Gastrocnemius medialis (tissue), 4 donors: ENCODE data around the gene FARS2.

Source experiments
- POLR2A ChIP-seq, 2 donors: fragments of 450-650 bp; IDR thresholded peaks; one replicate each; pipeline ENCODE4 v1.6.1; 2017; ENCODE audit warnings: antibody characterized with exemption in 2 of 2, mild to moderate bottlenecking in 2 of 2, moderate library complexity in 2 of 2
- TF ChIP-seq, protein P1 (sequence below), 5 experiments: fragments of 450-650 bp in 3 of 5; fragments of 200-600 bp in 2 of 5; sonication (generic) in 2 of 5; IDR thresholded peaks in 4 of 5; conservative IDR thresholded peaks in 1 of 5; 1 replicate in 4 of 5; 2 replicates in 1 of 5; pipeline ENCODE4 v1.5.1; 2016 to 2019; ENCODE audit warnings: antibody characterized with exemption in 5 of 5, mild to moderate bottlenecking in 3 of 5, moderate library complexity in 3 of 5

GRCh38 chr6:5710516-5710915, 449.2 kb downstream of the FARS2 start:
- TF ChIP-seq, protein P1, sequence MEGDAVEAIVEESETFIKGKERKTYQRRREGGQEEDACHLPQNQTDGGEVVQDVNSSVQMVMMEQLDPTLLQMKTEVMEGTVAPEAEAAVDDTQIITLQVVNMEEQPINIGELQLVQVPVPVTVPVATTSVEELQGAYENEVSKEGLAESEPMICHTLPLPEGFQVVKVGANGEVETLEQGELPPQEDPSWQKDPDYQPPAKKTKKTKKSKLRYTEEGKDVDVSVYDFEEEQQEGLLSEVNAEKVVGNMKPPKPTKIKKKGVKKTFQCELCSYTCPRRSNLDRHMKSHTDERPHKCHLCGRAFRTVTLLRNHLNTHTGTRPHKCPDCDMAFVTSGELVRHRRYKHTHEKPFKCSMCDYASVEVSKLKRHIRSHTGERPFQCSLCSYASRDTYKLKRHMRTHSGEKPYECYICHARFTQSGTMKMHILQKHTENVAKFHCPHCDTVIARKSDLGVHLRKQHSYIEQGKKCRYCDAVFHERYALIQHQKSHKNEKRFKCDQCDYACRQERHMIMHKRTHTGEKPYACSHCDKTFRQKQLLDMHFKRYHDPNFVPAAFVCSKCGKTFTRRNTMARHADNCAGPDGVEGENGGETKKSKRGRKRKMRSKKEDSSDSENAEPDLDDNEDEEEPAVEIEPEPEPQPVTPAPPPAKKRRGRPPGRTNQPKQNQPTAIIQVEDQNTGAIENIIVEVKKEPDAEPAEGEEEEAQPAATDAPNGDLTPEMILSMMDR (IDR thresholded peaks at IDR 0.05 in 4 of 5, conservative IDR thresholded peaks at IDR 0.05 in 1 of 5): no peak
- TF ChIP-seq POLR2A (IDR thresholded peaks at IDR 0.05): no peak
